Endometrial microvascular endothelial cells (primary cell): Measurements from ENCODE around the gene ADAMTS16. TPM values are rescaled to one million over a fixed set of nuclear protein-coding genes. Genes with fewer than 3 reads are reported as not detected.

Experiments used
- in situ Hi-C: cut with HindIII; loops from 2 replicates; pipeline ENCODE4 v1.10.0; 2017; ENCODE audit warnings: low sequenced_read_pairs, low pct_unique_long_range_greater_than_20kb; ENCODE audit errors: inconsistent ontology term
- total RNA-seq: library from RNA; depleted of rRNA; stranded (reverse); fragments of >200 nt; gene quantifications from one replicate; pipeline ENCODE4 v1.2.3, GENCODE V29; 2015; ENCODE audit errors: inconsistent ontology term

Gene ADAMTS16
- total RNA-seq, 1 donor from 2014 or later: not detected

GRCh38 chr5:5297432-5298067 lies 157.4 kb downstream of the ADAMTS16 start:
- in situ Hi-C loops: no loop called here

- in situ Hi-C loops: no loop called here
These were observed 158.0 kb downstream of the ADAMTS16 start for GRCh38 chr5:5298068-5298633.

GRCh38 chr5:5298841-5299541 lies 158.9 kb downstream of the ADAMTS16 start:
- in situ Hi-C loops: no loop called here

- in situ Hi-C loops: no loop called here
These were observed 161.0 kb downstream of the ADAMTS16 start for GRCh38 chr5:5301176-5301575.

- in situ Hi-C loops: no loop called here
These were observed 162.1 kb downstream of the ADAMTS16 start for GRCh38 chr5:5302201-5302600.

GRCh38 chr5:5303242-5303641 lies 163.1 kb downstream of the ADAMTS16 start:
- in situ Hi-C loops: no loop called here

GRCh38 chr5:5304361-5305020 lies 164.4 kb downstream of the ADAMTS16 start:
- in situ Hi-C loops: no loop called here

- in situ Hi-C loops: no loop called here
These were observed 166.6 kb downstream of the ADAMTS16 start for GRCh38 chr5:5306696-5307095.

- in situ Hi-C loops: no loop called here
These were observed 168.2 kb downstream of the ADAMTS16 start for GRCh38 chr5:5308319-5308718.

- in situ Hi-C loops: no loop called here
These were observed 169.5 kb downstream of the ADAMTS16 start for GRCh38 chr5:5309645-5310044.

GRCh38 chr5:5313101-5313635 lies 173.0 kb downstream of the ADAMTS16 start:
- in situ Hi-C loops: no loop called here

- in situ Hi-C loops: no loop called here
These were observed 174.0 kb downstream of the ADAMTS16 start for GRCh38 chr5:5314166-5314565.

GRCh38 chr5:5314626-5315025 lies 174.5 kb downstream of the ADAMTS16 start:
- in situ Hi-C loops: no loop called here

- in situ Hi-C loops: no loop called here
These were observed 175.2 kb downstream of the ADAMTS16 start for GRCh38 chr5:5315068-5315980.

- in situ Hi-C loops: no loop called here
These were observed 176.2 kb downstream of the ADAMTS16 start for GRCh38 chr5:5316334-5316733.

- in situ Hi-C loops: no loop called here
These were observed 177.8 kb downstream of the ADAMTS16 start for GRCh38 chr5:5317976-5318375.

- in situ Hi-C loops: no loop called here
These were observed 178.5 kb downstream of the ADAMTS16 start for GRCh38 chr5:5318426-5319190.
